ENCODE measurements around the gene SULT4A1. TPM values are rescaled to one million over a fixed set of nuclear protein-coding genes. Genes with fewer than 3 reads are reported as not detected.

SULT4A1 gene
- polyA plus RNA-seq, 3 donors, result not detected

DNA sequence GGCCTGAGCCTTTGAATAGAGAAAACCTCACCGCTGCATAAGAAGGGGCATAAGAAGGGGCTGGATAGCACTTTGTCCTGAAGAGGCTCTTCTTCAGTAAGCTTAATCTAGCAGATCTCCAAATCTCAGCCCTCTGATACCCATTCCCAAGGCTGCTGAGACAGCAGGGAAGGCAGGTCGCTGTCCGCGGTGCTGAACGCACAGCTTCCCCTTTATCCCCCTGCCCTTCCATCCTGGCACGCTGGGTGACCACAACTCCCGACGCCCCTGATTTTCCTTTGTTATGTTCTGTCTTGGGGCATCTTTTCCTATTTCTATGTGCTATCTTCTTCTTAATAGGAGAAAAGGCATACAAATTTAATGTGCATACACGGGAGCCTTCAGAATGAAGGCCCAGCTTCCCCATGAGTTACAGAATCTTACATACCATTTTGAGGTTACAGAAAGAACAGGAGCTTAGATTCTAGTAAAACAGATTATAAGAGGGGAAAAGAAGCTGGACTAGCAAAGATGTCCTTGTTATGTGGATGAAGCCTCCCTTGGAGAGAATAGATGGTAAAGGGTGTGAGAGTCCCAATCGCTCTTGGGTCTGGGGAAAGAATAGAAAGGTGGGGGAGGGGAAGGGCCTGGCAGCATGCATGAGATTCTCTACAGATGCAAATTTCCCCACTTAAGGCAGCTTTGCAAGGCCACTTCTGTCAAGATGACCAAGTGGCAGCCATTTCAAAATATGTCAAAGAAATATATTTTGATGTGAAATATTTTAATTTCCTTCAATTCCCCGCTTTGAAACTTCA is 5.7 kb upstream of the SULT4A1 start:
- H3K79me2 ChIP-seq (ENCODE audit: insufficient read depth, low read length), result no peaks in the 10 kb centered on the region
- H3K9me3 Mint-ChIP-seq, result peaks cover 2 to 6% (median 2%) of the 10 kb centered on the region in 7 donors
- 4% methylated on average over 4 of the region's 11 CpGs for WGBS (ENCODE audit: insufficient coverage)
- H3K4me1 ChIP-seq (ENCODE audit: control insufficient read depth in 1 of 2, insufficient read depth in 2 of 2, low read length in 2 of 2), result no peaks in the 10 kb centered on the region
- no peak overlapping the region for H3K4me3 Mint-ChIP-seq
- H2AFZ ChIP-seq (ENCODE audit: insufficient read depth, low read depth, low read length, poor library complexity, severe bottlenecking), result no peak overlapping the region
- H3K9me3 ChIP-seq (replicated peaks in 1 of 2; ENCODE audit: control insufficient read depth in 1 of 2, insufficient read depth in 1 of 2, low read length in 2 of 2), result no peaks in the 10 kb centered on the region
- peaks cover 10 to 18% of the 10 kb centered on the region in 2 donors for H3K27me3 ChIP-seq (ENCODE audit: control insufficient read depth in 2 of 2, insufficient read depth in 2 of 2, low read length in 2 of 2)
- H4K20me1 ChIP-seq (ENCODE audit: insufficient read depth, low read length), result no peaks in the 10 kb centered on the region
- H3K36me3 ChIP-seq (replicated peaks in 1 of 2; ENCODE audit: control insufficient read depth in 1 of 2, insufficient read depth in 2 of 2, low read length in 2 of 2), result no peaks in the 10 kb centered on the region
- TF ChIP-seq CTCF (IDR thresholded peaks at IDR 0.05), result no peak
- no peak overlapping the region for H3K4me3 ChIP-seq (replicated peaks in 1 of 3; ENCODE audit: low read depth in 2 of 3, low read length in 3 of 3)
- H3K4me2 ChIP-seq (replicated peaks; ENCODE audit: extremely low read depth, low read length, poor library complexity, severe bottlenecking), result no peak overlapping the region
- no peak overlapping the region for H3K27ac Mint-ChIP-seq
- H3K36me3 Mint-ChIP-seq, result no peaks in the 10 kb centered on the region
- H3K9ac ChIP-seq (ENCODE audit: insufficient read depth, low read length, poor library complexity, severe bottlenecking), result no peak overlapping the region
- DNase-seq, result peak; percentile 18 to 35 (median 25)
- intact Hi-C loops (cut with micrococcal nuclease), result no loop called here
- no peaks in the 10 kb centered on the region for H3K4me1 Mint-ChIP-seq
- no peak overlapping the region for H3K27ac ChIP-seq (ENCODE audit: low read depth in 1 of 2, low read length in 2 of 2)
- H3K27me3 Mint-ChIP-seq (ENCODE audit: low read depth in 3 of 3), result peaks cover 18 to 24% (median 24%) of the 10 kb centered on the region in 3 donors

DNA sequence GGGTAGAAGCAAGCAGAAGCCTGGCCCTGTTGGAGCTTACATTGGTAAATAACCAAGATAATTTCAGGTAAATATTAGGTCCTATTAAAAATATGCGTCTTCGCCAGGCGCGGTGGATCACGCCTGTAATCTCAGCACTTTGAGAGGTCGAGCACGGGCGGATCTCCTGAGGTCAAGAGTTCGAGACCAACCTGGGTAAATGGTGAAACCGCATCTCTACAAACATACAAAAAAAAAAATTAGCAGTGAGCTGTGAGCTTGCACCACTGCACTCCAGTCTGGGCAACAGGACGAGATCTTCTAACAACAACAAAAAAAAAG is 529 bp upstream of the SULT4A1 start:
- no peak overlapping the region for H3K9ac ChIP-seq (ENCODE audit: insufficient read depth, low read length, poor library complexity, severe bottlenecking)
- H3K9me3 Mint-ChIP-seq, result peaks cover 0 to 16% (median 5%) of the 10 kb centered on the region in 7 donors
- WGBS (ENCODE audit: insufficient coverage), result 77% methylated on average over 9 of the region's 11 CpGs

More for the DNA sequence above, 529 bp upstream of the SULT4A1 start:
- H3K79me2 ChIP-seq (ENCODE audit: insufficient read depth, low read length), result no peaks in the 10 kb centered on the region
- H3K4me3 ChIP-seq (replicated peaks in 1 of 3; ENCODE audit: low read depth in 2 of 3, low read length in 3 of 3), result no peak overlapping the region
- H3K4me1 Mint-ChIP-seq, result no peaks in the 10 kb centered on the region
- no peaks in the 10 kb centered on the region for H3K36me3 ChIP-seq (replicated peaks in 1 of 2; ENCODE audit: control insufficient read depth in 1 of 2, insufficient read depth in 2 of 2, low read length in 2 of 2)
- no peak overlapping the region for H3K27ac Mint-ChIP-seq
- no peak overlapping the region for H3K4me2 ChIP-seq (replicated peaks; ENCODE audit: extremely low read depth, low read length, poor library complexity, severe bottlenecking)
- H3K4me1 ChIP-seq (ENCODE audit: control insufficient read depth in 1 of 2, insufficient read depth in 2 of 2, low read length in 2 of 2), result no peaks in the 10 kb centered on the region
- peaks cover 0 to 4% of the 10 kb centered on the region in 2 donors for H3K36me3 Mint-ChIP-seq
- no peak overlapping the region for H3K27ac ChIP-seq (ENCODE audit: low read depth in 1 of 2, low read length in 2 of 2)
- no peak overlapping the region for H2AFZ ChIP-seq (ENCODE audit: insufficient read depth, low read depth, low read length, poor library complexity, severe bottlenecking)
- no peak for DNase-seq
- no peak for TF ChIP-seq CTCF (IDR thresholded peaks at IDR 0.05)
- intact Hi-C loops (cut with micrococcal nuclease), result no loop called here
- peaks cover 18 to 39% of the 10 kb centered on the region in 2 donors for H3K27me3 ChIP-seq (ENCODE audit: control insufficient read depth in 2 of 2, insufficient read depth in 2 of 2, low read length in 2 of 2)
- no peaks in the 10 kb centered on the region for H4K20me1 ChIP-seq (ENCODE audit: insufficient read depth, low read length)
- peak overlapping the region in 1 of 2 donors; percentile 82 for H3K4me3 Mint-ChIP-seq
- peaks cover 39 to 54% (median 47%) of the 10 kb centered on the region in 3 donors for H3K27me3 Mint-ChIP-seq (ENCODE audit: low read depth in 3 of 3)
- no peaks in the 10 kb centered on the region for H3K9me3 ChIP-seq (replicated peaks in 1 of 2; ENCODE audit: control insufficient read depth in 1 of 2, insufficient read depth in 1 of 2, low read length in 2 of 2)
